A673 (cell line): Measurements from ENCODE around the gene EXPH5.

Experiments
- EZH2 ChIP-seq: fragments of 200-600 bp; sonication (generic); IDR thresholded peaks from 2 replicates; pipeline ENCODE4 v1.6.1; 2017; ENCODE audit warnings: borderline replicate concordance, low read depth, mild to moderate bottlenecking, mixed read lengths, antibody characterized with exemption, low read length; ENCODE audit not compliant: poor library complexity, severe bottlenecking
- TF ChIP-seq, protein P1 (sequence below): fragments of 300-800, 200-600 bp; sonication (generic); conservative IDR thresholded peaks from 2 replicates; pipeline ENCODE4 v1.5.1; 2017; ENCODE audit warnings: low read depth, mild to moderate bottlenecking, antibody characterized with exemption, low read length, moderate library complexity, mixed read lengths

DNA sequence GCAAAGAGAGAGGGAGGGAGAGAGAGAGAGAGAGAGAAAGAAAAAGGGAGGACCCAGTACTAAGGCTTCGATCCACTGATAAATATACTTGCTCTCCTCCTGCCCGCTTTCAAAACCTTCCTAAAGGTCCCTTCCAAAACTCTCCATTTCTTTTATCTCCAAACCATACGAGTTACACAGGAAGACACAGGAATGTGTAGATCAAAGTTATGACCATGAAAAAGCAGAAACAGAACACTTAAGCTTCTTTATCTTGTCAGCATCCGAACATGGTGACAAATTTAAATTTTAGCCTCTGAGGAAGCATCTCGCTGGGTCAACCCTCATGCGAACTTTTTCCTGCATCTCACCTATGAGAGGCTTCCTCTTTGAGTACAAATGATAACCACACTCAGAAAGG, 66.2 kb downstream of the EXPH5 start:
- TF ChIP-seq, protein P1, sequence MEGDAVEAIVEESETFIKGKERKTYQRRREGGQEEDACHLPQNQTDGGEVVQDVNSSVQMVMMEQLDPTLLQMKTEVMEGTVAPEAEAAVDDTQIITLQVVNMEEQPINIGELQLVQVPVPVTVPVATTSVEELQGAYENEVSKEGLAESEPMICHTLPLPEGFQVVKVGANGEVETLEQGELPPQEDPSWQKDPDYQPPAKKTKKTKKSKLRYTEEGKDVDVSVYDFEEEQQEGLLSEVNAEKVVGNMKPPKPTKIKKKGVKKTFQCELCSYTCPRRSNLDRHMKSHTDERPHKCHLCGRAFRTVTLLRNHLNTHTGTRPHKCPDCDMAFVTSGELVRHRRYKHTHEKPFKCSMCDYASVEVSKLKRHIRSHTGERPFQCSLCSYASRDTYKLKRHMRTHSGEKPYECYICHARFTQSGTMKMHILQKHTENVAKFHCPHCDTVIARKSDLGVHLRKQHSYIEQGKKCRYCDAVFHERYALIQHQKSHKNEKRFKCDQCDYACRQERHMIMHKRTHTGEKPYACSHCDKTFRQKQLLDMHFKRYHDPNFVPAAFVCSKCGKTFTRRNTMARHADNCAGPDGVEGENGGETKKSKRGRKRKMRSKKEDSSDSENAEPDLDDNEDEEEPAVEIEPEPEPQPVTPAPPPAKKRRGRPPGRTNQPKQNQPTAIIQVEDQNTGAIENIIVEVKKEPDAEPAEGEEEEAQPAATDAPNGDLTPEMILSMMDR: no peak
- TF ChIP-seq EZH2: no peak
